Ishikawa (cell line): Measurements from ENCODE around the gene CCDC7.

Source experiments
- CEBPB ChIP-seq: IDR thresholded peaks from 2 replicates; pipeline ENCODE4 v1.6.1; 2012
- CREB1 ChIP-seq: IDR thresholded peaks from 2 replicates; pipeline ENCODE4 v1.6.1; 2012; ENCODE audit warnings: low read depth
- EGR1 ChIP-seq: IDR thresholded peaks from 2 replicates; pipeline ENCODE4 v1.6.1; 2012
- EP300 ChIP-seq: IDR thresholded peaks from 2 replicates; pipeline ENCODE4 v1.6.1; 2012; ENCODE audit warnings: borderline replicate concordance
- FOXM1 ChIP-seq: IDR thresholded peaks from 2 replicates; pipeline ENCODE4 v1.6.1; 2012; ENCODE audit warnings: low read depth, borderline replicate concordance
- MAX ChIP-seq: IDR thresholded peaks from 2 replicates; pipeline ENCODE4 v1.6.1; 2012
- NFIC ChIP-seq: IDR thresholded peaks from 2 replicates; pipeline ENCODE4 v1.6.1; 2012
- RAD21 ChIP-seq: IDR thresholded peaks from 2 replicates; pipeline ENCODE4 v1.6.1; 2012; ENCODE audit warnings: low read depth
- REST ChIP-seq: IDR thresholded peaks from 2 replicates; pipeline ENCODE4 v1.6.1; 2012; ENCODE audit warnings: low read depth, mild to moderate bottlenecking
- TAF1 ChIP-seq: IDR thresholded peaks from 2 replicates; pipeline ENCODE4 v1.6.1; 2012; ENCODE audit warnings: low read depth, mild to moderate bottlenecking
- TCF12 ChIP-seq: IDR thresholded peaks from 2 replicates; pipeline ENCODE4 v1.6.1; 2012; ENCODE audit warnings: low read depth
- TEAD4 ChIP-seq: IDR thresholded peaks from 2 replicates; pipeline ENCODE4 v1.6.1; 2012
- USF1 ChIP-seq: IDR thresholded peaks from 2 replicates; pipeline ENCODE4 v1.6.1; 2012
- YY1 ChIP-seq: IDR thresholded peaks from 2 replicates; pipeline ENCODE4 v1.6.1; 2012; ENCODE audit warnings: low read depth
- ZBTB7A ChIP-seq: IDR thresholded peaks from 2 replicates; pipeline ENCODE4 v1.6.1; 2012; ENCODE audit warnings: low read depth

CCDC7 gene

GRCh38 chr10:32605787-32606186, 159.8 kb downstream of the CCDC7 start:
- TF ChIP-seq EGR1 (no peak), USF1 (no peak), ZBTB7A (no peak), CEBPB (no peak), MAX (no peak), TEAD4 (no peak), RAD21 (no peak), NFIC (no peak), TAF1 (no peak), REST (no peak), TCF12 (no peak), CREB1 (no peak), YY1 (no peak), EP300 (no peak), FOXM1 (no peak)

- TF ChIP-seq CEBPB: no peak
- no peak for TF ChIP-seq FOXM1
- TF ChIP-seq NFIC: no peak
- TF ChIP-seq CREB1: no peak
- no peak for TF ChIP-seq TAF1
- TF ChIP-seq REST: no peak
- no peak for TF ChIP-seq TCF12
- no peak for TF ChIP-seq MAX
Observed at GRCh38 chr10:32616438-32616837, 170.5 kb downstream of the CCDC7 start.

GRCh38 chr10:32618482-32618881, 172.5 kb downstream of the CCDC7 start:
- TF ChIP-seq RAD21 (no peak), CEBPB (no peak), USF1 (no peak), YY1 (no peak), TAF1 (no peak), TCF12 (no peak), MAX (no peak), EGR1 (no peak), REST (no peak), FOXM1 (no peak), TEAD4 (no peak), CREB1 (no peak), ZBTB7A (no peak)

- no peak for TF ChIP-seq MAX
- TF ChIP-seq FOXM1: no peak
- TF ChIP-seq TCF12: no peak
Observed at GRCh38 chr10:32621969-32622368, 176.0 kb downstream of the CCDC7 start.

GRCh38 chr10:32622409-32622808, 176.5 kb downstream of the CCDC7 start:
- no peak for TF ChIP-seq ZBTB7A
- no peak for TF ChIP-seq CREB1
- TF ChIP-seq RAD21: no peak
- TF ChIP-seq EGR1: no peak
- TF ChIP-seq YY1: no peak
- TF ChIP-seq TEAD4: no peak
- no peak for TF ChIP-seq MAX
- TF ChIP-seq EP300: no peak
- no peak for TF ChIP-seq CEBPB
- TF ChIP-seq TCF12: no peak
- TF ChIP-seq REST: no peak
- no peak for TF ChIP-seq FOXM1
- TF ChIP-seq USF1: no peak
